SK-N-SH (cell line): ENCODE data around the gene PODNL1. TPM values are rescaled to one million over a fixed set of nuclear protein-coding genes. Genes with fewer than 3 reads are reported as not detected.

Source experiments
- CTCF ChIA-PET: fragments of 300-600, 350-600 bp; formaldehyde crosslinking; extraction: SDS; loops from one replicate; lab custom pipeline; 2021; lab: Yijun Ruan, JAX
- POLR2A ChIA-PET: fragments of 350-600 bp; sonication (Branson Sonifier 250); formaldehyde crosslinking; extraction: SDS; loops from one replicate; lab custom pipeline; 2020; ENCODE audit warnings: antibody characterized with exemption, inconsistent platforms; lab: Yijun Ruan, JAX
- DNase-seq: peaks from one replicate; pipeline ENCODE4 v3.0.0; 2012
- H2AFZ ChIP-seq: fragments of 200-600 bp; sonication (generic); 2 replicates; pipeline ENCODE4 v1.8.1; 2016; ENCODE audit warnings: antibody characterized with exemption, mild to moderate bottlenecking, low read depth
- H3F3A ChIP-seq: fragments of 200-600 bp; sonication (generic); replicated peaks from 2 replicates; pipeline ENCODE3; 2016; ENCODE audit warnings: antibody characterized with exemption, mild to moderate bottlenecking; ENCODE audit not compliant: insufficient read depth
- H3K27ac ChIP-seq, 2 experiments: fragments of 200-500 bp in 1 of 2; fragments of 200-600 bp in 1 of 2; sonication (Bioruptor generic) in 1 of 2; sonication (generic), shearing (Covaris generic) in 1 of 2; 2 replicates each; pipeline versions ENCODE4 v1.5.1 to v1.6.1; 2014 to 2016; ENCODE audit warnings: low read depth in 2 of 2, inconsistent platforms in 1 of 2, low read length in 1 of 2, mild to moderate bottlenecking in 1 of 2, mixed read lengths in 1 of 2
- H3K27me3 ChIP-seq: fragments of 200-600 bp; sonication (generic), shearing (Covaris generic); 2 replicates; pipeline ENCODE4 v1.6.1; 2016; ENCODE audit warnings: mixed run types; ENCODE audit not compliant: insufficient read depth
- H3K36me3 ChIP-seq, 2 experiments: fragments of 200-500 bp in 1 of 2; fragments of 200-600 bp in 1 of 2; sonication (Bioruptor generic) in 1 of 2; sonication (generic) in 1 of 2; replicated peaks in 1 of 2; 2 replicates each; pipeline versions ENCODE3 to v1.5.1; 2014 to 2016; ENCODE audit warnings: low read length in 1 of 2, mild to moderate bottlenecking in 1 of 2; ENCODE audit not compliant: insufficient read depth in 2 of 2, control insufficient read depth in 1 of 2
- H3K4me1 ChIP-seq, 2 experiments: fragments of 200-500 bp in 1 of 2; fragments of 200-600 bp in 1 of 2; sonication (Bioruptor generic) in 1 of 2; sonication (generic), shearing (Covaris generic) in 1 of 2; 2 replicates each; pipeline versions ENCODE4 v1.5.1 to v1.6.1; 2014 to 2016; ENCODE audit warnings: low read depth in 1 of 2, low read length in 1 of 2, mixed run types in 1 of 2; ENCODE audit not compliant: insufficient read depth in 2 of 2, control insufficient read depth in 1 of 2
- H3K4me2 ChIP-seq: fragments of 200-600 bp; sonication (generic), shearing (Covaris generic); 2 replicates; pipeline ENCODE4 v1.6.1; 2017; ENCODE audit warnings: mixed run types
- H3K4me3 ChIP-seq, 2 experiments: fragments of 200-500 bp in 1 of 2; fragments of 200-600 bp in 1 of 2; sonication (Bioruptor generic) in 1 of 2; sonication (generic), shearing (Covaris generic) in 1 of 2; 2 replicates each; pipeline versions ENCODE4 v1.5.1 to v1.8.1; 2014 to 2016; ENCODE audit warnings: low read depth in 2 of 2, inconsistent platforms in 1 of 2, low read length in 1 of 2, mild to moderate bottlenecking in 1 of 2, mixed read lengths in 1 of 2, moderate library complexity in 1 of 2
- H3K79me2 ChIP-seq: fragments of 200-600 bp; sonication (generic); 2 replicates; pipeline ENCODE4 v1.8.1; 2017; ENCODE audit warnings: mild to moderate bottlenecking; ENCODE audit not compliant: insufficient read depth
- H3K9ac ChIP-seq: fragments of 200-600 bp; sonication (generic); 2 replicates; pipeline ENCODE4 v1.6.1; 2017; ENCODE audit warnings: mixed run types
- H3K9me2 ChIP-seq: fragments of 200-600 bp; sonication (generic); 2 replicates; pipeline ENCODE4 v1.6.1; 2017; ENCODE audit warnings: mixed run types
- H3K9me3 ChIP-seq: fragments of 200-600 bp; sonication (generic); 2 replicates; pipeline ENCODE4 v1.6.1; 2017; ENCODE audit warnings: mixed run types, mild to moderate bottlenecking, moderate library complexity
- H4K20me1 ChIP-seq: fragments of 200-600 bp; sonication (generic); 2 replicates; pipeline ENCODE4 v1.6.1; 2017; ENCODE audit warnings: mild to moderate bottlenecking, mixed run types; ENCODE audit not compliant: insufficient read depth
- CTCF ChIP-seq: fragments of 200-600 bp; sonication (generic); IDR thresholded peaks from 2 replicates; pipeline ENCODE4 v1.6.1; 2017; ENCODE audit warnings: antibody characterized with exemption, mild to moderate bottlenecking, moderate library complexity
- EZH2phosphoT487 ChIP-seq: fragments of 200-600 bp; sonication (generic); IDR thresholded peaks from 2 replicates; pipeline ENCODE4 v1.6.1; 2017; ENCODE audit warnings: low read depth, mixed run types, mild to moderate bottlenecking, antibody characterized with exemption, moderate library complexity, borderline replicate concordance
- GABPA ChIP-seq: IDR thresholded peaks from 2 replicates; pipeline ENCODE4 v1.4.0; 2012; ENCODE audit warnings: low read depth, mild to moderate bottlenecking
- GATA2 ChIP-seq: sonication (generic); formaldehyde crosslinking; IDR thresholded peaks from 2 replicates; pipeline ENCODE4 v1.5.0; 2020; ENCODE audit warnings: mild to moderate bottlenecking, missing genetic modification reagents
- MEF2A ChIP-seq: IDR thresholded peaks from 2 replicates; pipeline ENCODE4 v1.4.0; 2012; ENCODE audit warnings: low read depth, borderline replicate concordance
- NRF1 ChIP-seq: IDR thresholded peaks from 2 replicates; pipeline ENCODE4 v1.6.1; 2012; ENCODE audit warnings: low read depth, mild to moderate bottlenecking, low read length
- RAD21 ChIP-seq: IDR thresholded peaks from 2 replicates; pipeline ENCODE4 v1.6.1; 2012; ENCODE audit warnings: mild to moderate bottlenecking, low read length
- RCOR1 ChIP-seq: fragments of 150-350 bp; IDR thresholded peaks from 2 replicates; pipeline ENCODE4 v1.6.1; 2017; ENCODE audit warnings: antibody characterized with exemption, low read length
- RXRA ChIP-seq: IDR thresholded peaks from 2 replicates; pipeline ENCODE4 v1.4.0; 2012; ENCODE audit warnings: low read depth, mild to moderate bottlenecking, borderline replicate concordance
- SMC3 ChIP-seq: IDR thresholded peaks from 2 replicates; pipeline ENCODE4 v1.6.1; 2012; ENCODE audit warnings: low read depth, low read length, improper control_type of control experiment
- WGBS: methylation state at CpG from one replicate; pipeline ENCODE4 v1.1.6; 2017; ENCODE audit warnings: low lambda C conversion rate; 5-methylcytosine and 5-hydroxymethylcytosine counted together
- polyA plus RNA-seq, 3 experiments: library from polyadenylated mRNA; depleted of rRNA; stranded (reverse); fragments of >200 nt; gene quantifications; 2 replicates each; pipeline ENCODE4 v1.2.3, GENCODE V29; 2012
- TF ChIP-seq, protein P1 (sequence below): fragments of 150-350 bp; IDR thresholded peaks from 2 replicates; pipeline ENCODE4 v1.6.1; 2016; ENCODE audit warnings: mild to moderate bottlenecking, low read depth, low read length

PODNL1 gene
- polyA plus RNA-seq, 1 of the 3 experiments (the other 2 are of a cell fraction) = 7.5 TPM

DNA sequence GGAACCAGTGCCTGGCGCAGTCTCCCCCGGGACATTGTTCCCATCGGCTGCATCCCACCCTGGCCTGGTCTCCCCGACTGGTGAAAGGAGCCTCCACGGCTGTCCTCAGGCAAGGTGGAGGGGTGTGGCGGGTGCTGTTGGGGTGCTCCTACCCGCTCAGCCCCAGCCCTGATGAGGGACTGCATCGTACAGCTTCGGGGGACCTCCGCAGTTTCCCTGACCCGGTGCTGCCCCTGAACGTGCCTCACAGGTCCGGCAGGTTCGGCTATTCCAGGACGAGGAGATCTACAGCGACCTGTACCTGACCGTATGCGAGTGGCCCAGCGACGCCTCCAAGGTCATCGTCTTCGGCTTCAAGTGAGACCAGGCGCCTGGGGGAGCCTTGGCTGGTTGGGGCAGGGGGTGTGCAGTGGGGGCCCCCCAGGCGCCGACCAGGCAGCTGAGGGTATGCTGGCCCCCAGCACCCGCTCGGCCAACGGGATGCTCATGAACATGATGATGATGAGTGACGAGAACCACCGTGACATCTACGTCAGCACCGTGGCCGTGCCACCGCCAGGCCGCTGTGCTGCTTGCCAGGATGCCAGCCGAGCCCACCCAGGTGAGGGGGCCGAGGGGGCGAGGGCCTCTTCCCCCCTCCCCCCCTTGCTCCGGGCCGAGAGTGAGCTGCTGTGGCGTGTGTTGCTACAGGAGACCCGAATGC lies 17.6 kb upstream of the PODNL1 start (continued):
- no peak for TF ChIP-seq GABPA
- no peak for TF ChIP-seq EZH2phosphoT487
- no peak for TF ChIP-seq RCOR1
- no peak for TF ChIP-seq GATA2 (CRISPR knock-in tag)
- TF ChIP-seq SMC3 = no peak

DNA sequence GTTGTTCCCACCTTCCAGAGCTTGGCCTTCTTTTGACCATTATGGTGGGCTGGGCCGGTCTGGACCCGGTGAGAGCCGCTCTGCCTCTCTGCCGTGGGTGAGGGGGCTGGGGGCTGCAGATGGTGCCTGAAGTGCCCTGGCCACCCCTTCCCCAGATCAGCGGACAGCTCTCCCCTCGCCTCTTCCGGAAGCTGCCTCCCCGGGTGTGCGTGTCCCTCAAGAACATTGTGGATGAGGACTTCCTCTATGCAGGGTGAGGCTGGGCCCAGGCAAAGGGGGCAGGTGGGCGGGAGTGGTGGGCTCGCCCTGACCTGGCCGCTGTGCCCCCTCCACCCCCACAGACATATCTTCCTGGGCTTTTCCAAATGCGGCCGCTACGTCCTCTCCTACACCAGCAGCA lies 16.0 kb upstream of the PODNL1 start:
- ChIA-PET POLR2A (interaction anchor here (3.5 kb wide), 1 partner anchor 16 kb away, joined by 24 read pairs; the partner anchor contains the start of gene PODNL1), CTCF (interaction anchor here (0.8 to 5.1 kb wide), 6 partner anchors 14 to 89 kb away, joined by 3 to 19 read pairs (median 6); partner anchors contain the start of gene IL27RA)
- peaks cover 0 to 20% of the 10 kb centered on the region in 2 experiments; a peak in 1 of 4 replicates for H3K4me1 ChIP-seq
- TF ChIP-seq RXRA (no peak), NRF1 (no peak)
- no peak for DNase-seq
- H3F3A ChIP-seq = no peaks in the 10 kb centered on the region
- no peaks in the 10 kb centered on the region for H3K27me3 ChIP-seq
- H2AFZ ChIP-seq = no peak overlapping the region
- H4K20me1 ChIP-seq = peaks cover 8% of the 10 kb centered on the region; the same call in 1 of the 2 replicates
- no peaks in the 10 kb centered on the region for H3K9me2 ChIP-seq
- H3K4me2 ChIP-seq = 0 out of 2 replicates have a peak overlapping the region, but pooled peaks have one; percentile 99
- H3K79me2 ChIP-seq = peaks cover 35% of the 10 kb centered on the region
- H3K36me3 ChIP-seq = peaks cover 9 to 33% of the 10 kb centered on the region in 2 experiments
- H3K27ac ChIP-seq = no peak overlapping the region
- H3K4me3 ChIP-seq = no peak overlapping the region
- H3K9ac ChIP-seq = no peak overlapping the region
- 95% methylated on average over 8 of the region's 15 CpGs for WGBS
- no peaks in the 10 kb centered on the region for H3K9me3 ChIP-seq

- peak; percentile 46 for TF ChIP-seq RAD21
- peak; percentile 4; the same call in 1 of the 2 replicates for TF ChIP-seq SMC3
- TF ChIP-seq MEF2A = no peak
- TF ChIP-seq, protein P1, sequence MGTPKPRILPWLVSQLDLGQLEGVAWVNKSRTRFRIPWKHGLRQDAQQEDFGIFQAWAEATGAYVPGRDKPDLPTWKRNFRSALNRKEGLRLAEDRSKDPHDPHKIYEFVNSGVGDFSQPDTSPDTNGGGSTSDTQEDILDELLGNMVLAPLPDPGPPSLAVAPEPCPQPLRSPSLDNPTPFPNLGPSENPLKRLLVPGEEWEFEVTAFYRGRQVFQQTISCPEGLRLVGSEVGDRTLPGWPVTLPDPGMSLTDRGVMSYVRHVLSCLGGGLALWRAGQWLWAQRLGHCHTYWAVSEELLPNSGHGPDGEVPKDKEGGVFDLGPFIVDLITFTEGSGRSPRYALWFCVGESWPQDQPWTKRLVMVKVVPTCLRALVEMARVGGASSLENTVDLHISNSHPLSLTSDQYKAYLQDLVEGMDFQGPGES = no peak
- peak; percentile 14; the same call in 1 of the 2 replicates for TF ChIP-seq CTCF
- H3K9ac ChIP-seq = peak overlapping the region; percentile 77
- WGBS = no CpG with 5 or more reads among the region's 13 CpGs
- DNase-seq = no peak
- CTCF ChIA-PET = interaction anchor here (0.5 to 5.1 kb wide), 16 partner anchors 14 to 1195 kb away, joined by 3 to 19 read pairs (median 4); partner anchors contain the start of genes IL27RA, MISP3 and PODNL1
- peak overlapping the region; percentile 61 to 93 for H3K4me3 ChIP-seq
- H3K27ac ChIP-seq = peak overlapping the region; percentile 39 to 54; a peak in 3 of 4 replicates
- H3K4me1 ChIP-seq = peaks cover 0 to 12% of the 10 kb centered on the region in 2 experiments; a peak in 1 of 4 replicates
- no peak overlapping the region for H2AFZ ChIP-seq
- peak overlapping the region; percentile 99 for H3K4me2 ChIP-seq
- POLR2A ChIA-PET = interaction anchor here (0.6 to 3.5 kb wide), 6 partner anchors 9 to 127 kb away, joined by 3 to 24 read pairs (median 5); partner anchors contain the start of gene PODNL1
- no peaks in the 10 kb centered on the region for H3F3A ChIP-seq
- H3K27me3 ChIP-seq = no peaks in the 10 kb centered on the region
- no peaks in the 10 kb centered on the region for H3K9me3 ChIP-seq
- no peaks in the 10 kb centered on the region for H3K9me2 ChIP-seq
- H3K79me2 ChIP-seq = peaks cover 35% of the 10 kb centered on the region
- H4K20me1 ChIP-seq = peaks cover 8% of the 10 kb centered on the region; the same call in 1 of the 2 replicates
- H3K36me3 ChIP-seq = peaks cover 9 to 23% of the 10 kb centered on the region in 2 experiments
These were observed 14.8 kb upstream of the PODNL1 start for GRCh38 chr19:13952931-13953531.
